ENCODE results near the gene INTS6L.
"Not testable (repeated sequence)": the region's sequence is repeated elsewhere in the genome, so short reads cannot be mapped to it uniquely, and the experiment has no call there.

INTS6L gene

DNA sequence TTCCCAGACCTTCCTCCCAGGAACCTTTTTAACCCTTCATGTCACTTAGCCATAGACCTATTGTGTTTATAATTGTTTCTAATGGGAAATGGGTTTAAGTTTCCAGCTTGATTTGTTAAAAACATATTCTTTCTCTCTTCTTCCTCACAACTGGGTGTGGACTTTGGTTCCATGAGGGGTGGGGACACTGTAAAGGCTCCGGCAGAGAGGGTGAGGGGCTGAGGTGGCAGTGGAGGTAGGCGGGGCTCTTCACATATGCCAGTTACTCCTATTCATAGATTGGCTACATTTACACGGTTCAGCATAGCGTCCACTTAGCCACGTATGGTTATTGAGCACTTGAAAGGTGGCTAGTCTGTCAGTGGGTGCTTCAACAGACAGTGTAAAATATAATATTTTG is 7.8 kb downstream of the INTS6L start:
- no peak for DNase-seq (ENCODE audit: low read depth)

DNA sequence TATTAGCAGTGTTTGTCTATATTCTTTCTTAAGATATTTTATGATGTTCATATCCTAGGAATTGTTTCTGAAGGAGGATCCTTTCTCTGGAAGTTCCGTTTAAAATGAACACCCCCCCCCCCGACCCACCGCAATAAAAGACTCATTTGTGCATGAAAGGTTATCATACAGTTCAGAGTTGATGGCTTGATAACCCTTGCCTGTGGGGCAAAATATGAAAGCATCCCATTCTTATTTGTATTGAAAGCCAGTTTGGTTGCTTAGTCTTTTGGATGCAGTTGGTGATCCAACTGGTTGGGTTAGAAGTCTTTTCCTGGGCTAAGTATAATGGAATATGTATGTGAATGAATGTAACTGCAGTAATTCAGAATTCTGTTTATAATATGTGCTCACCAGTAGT is 8.3 kb downstream of the INTS6L start:
- no peak for DNase-seq (ENCODE audit: low read depth)

DNA sequence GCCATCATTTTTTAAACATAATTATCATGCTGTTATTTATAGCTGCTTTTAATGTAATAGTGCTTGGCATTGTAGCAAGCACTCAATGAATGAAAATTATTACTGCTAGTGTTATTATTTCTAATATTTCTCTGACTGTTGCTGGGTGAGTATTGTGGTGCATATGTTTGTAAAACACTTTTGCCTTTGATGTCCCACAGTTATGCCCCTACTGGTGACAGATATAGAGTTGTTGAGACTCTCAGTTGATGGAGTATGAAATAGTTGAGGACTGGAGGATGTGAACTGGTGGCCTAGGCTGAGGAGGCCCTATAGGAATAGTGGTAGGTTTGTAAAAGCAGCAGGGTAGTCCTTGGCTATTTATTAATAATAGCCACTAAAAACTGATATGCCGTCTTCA is 9.6 kb downstream of the INTS6L start:
- no peak for DNase-seq (ENCODE audit: low read depth)

DNA sequence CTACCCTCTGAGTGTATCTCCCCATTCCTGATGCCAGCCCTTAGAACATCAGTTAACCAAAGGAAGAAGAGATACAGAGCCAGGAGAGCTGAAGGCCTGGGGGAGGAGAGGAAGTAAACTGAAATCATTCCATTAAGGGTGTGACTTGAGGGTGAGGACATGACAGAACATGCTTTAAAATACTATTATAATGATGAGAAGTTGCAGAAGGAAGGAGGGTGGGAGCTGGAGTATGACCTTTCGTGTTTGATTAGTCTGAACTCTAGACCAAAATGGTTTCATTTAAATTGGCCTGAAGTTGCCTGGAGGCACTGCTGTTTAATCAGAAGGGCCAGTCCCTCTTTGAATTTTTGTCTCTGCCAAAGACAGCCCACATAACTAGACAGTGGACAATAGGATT is 11.4 kb downstream of the INTS6L start:
- DNase-seq (ENCODE audit: low read depth) = no peak

DNA sequence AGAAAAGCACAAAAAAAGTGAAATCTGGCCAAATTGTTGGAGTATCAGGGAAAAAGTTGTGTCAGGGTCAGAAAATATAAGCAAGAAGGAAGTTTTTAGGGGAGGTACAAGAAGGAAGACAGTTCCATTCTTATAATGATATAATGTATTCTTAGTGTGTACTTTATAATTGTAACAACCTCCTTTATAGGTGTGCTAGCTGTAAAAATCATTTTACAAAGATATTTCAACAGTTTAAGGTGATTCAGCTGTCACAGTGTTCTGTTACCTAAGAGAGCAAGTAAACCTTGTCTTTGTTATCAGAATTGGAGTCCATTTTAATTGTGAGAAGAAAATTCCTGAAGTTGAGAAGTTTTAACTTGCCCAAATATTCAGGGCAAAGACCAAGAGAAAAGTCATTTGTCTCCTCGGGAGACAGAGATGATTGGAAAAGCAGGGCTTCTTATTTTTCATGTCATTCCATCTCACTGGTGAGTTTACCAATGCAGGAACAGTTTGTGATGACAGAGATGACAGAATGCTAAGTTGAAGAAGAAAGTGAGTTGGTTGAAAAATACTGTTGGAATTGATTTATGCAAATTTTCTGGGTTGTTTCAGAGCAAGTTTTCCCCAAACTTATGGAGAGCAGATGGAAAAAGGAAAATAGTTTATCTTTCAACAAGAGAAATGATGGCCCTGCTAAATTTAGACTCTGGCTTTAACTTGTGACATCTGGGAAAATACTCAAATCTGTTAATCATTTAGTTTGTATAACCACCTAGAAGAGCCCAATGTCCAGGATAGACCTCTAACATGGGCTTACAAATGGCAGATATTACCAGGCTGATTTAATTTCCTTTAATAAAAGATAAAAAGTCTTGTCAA is 14.8 kb downstream of the INTS6L start:
- no peak for DNase-seq (ENCODE audit: low read depth)

DNA sequence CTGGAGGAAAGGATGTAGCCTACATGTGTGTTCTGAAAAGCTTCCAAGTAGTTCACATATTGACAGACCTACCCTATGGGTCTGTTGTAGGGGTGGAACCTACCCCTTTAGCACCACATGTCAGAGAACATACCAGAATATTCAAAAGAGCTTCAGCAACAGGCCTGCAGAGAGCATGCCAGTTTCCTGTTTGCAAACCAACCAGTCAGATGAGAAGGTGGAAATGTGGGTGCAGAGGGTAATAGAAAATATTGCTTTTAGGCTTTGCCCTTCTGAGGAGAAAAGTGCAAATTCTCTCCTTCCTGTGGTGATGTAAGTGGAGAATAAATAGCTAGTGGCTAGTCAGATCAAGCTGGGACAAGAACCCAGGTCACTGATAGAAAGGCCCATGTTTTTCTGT is 16.4 kb downstream of the INTS6L start:
- no peak for DNase-seq (ENCODE audit: low read depth)

DNA sequence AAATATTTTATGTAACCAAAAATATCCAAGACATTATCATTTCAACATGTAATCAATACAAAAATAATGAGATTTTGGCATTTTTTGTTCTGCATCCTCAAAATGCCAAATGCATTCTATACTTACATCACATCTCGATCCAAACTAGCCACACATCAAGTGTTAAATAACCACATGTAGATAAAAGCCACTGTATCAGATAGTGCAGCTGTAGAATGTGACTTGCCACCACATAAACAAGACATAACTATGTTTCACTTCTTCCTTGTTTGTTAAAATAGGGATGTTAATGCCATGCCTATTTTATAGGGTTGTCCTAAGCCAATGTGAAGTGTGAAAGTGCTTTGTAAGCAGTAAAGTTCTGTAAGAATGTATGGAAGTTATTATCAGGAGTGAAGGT is 20.9 kb downstream of the INTS6L start:
- DNase-seq (ENCODE audit: low read depth) = no peak

DNA sequence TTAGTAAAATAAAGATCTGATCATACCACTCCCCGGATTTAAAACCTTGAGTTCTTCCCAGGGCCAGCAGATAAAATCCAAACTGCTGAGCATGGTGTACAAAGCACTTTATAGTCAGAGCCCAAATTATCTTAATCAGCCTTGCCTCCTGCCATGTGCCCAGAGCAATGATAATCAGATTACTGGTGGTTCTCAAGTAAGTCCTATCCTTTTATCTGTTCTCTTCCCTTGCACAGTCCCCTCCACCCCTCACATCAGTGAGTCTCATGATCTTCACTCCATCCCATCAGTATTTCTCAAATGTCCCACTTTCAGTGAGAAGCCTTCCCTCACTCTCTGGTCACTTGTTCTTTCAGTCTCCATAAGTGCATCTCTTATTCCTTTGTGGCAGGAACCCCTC is 22.7 kb downstream of the INTS6L start:
- DNase-seq (ENCODE audit: low read depth) = no peak

DNA sequence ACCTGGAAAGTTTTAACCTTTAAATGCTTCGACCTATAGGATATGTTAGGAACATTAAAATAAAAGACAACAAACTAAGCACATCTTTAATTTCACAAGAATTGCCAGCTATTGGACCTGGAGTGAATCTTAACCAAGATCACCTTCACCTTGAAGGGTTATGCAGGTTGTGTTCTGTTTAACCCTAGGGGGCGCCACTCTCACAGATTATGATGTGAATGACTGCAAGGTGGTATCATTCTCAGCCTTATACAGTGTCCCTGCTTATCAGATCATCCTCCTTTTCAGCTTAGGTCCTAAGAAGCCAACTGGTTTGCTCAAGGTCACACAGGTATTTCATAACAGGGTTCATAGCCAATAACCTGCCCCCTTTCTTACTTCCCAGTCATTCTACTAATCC is 23.5 kb downstream of the INTS6L start:
- DNase-seq (ENCODE audit: low read depth) = peak; percentile 9

DNA sequence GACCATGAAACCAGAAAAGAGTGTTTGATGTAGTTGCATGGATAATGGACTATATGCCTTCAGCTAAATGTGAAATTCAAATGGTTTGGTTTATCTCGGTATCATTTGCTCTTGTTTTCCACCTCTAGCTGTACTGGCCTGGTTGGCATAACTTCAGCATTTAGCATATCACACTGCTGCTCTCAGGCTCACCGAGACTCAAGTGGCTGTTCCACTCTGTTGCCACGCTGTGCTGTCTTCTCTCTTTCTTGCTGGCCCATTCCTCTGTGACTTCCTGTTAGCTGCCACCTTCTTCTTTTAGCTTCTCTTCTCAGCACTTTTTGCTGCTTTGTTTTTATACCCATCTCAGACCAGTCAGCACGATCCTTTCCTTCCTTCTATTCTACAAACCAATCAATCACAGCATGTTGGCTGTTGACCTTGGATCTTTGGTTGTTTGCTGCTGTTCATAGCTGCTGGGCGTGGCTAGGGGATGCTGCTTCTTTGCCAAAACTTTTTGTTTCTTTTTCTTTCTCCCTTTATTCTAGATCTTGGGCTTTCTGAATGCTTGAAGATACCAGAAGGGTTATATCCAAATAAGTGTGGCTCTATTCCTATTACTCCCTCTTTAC is 24.0 kb downstream of the INTS6L start:
- DNase-seq (ENCODE audit: low read depth) = no peak

DNA sequence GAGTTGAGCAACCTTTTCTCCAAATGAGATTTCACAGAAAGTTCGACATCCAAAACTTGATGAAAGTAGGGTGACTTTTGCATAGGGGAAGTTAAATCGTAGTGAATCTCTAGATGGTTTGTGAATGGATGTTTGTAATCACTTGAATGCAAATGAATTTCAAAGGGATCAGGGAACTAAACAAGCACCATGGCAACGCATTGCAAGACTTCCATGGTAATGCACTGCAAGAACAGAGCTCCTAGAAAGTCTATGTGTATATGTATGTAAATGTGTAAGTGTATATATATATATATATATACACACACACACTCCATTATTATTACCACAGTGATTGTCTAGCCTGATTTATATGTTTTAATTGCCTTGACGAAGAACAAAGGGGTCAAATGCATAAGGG is 27.3 kb downstream of the INTS6L start:
- no peak for DNase-seq (ENCODE audit: low read depth)

DNA sequence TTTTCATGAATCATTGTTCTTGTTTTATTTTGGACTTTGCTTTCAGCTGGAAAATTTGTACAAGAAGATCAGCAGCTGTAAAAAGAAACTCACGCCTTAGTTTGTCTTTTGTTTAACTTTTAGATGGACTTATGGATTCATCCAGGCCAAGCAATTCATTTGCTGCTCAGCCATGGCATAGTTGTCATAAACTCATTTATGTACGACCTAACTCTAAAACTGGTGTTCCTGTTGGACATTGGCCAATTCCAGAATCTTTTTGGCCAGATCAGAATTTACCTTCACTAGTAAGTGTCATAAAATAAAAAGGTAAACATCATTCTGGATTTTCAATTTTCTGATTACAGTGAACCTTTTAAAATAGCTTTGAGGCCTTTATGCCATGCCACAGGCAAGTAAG is 29.1 kb downstream of the INTS6L start:
- no peak for DNase-seq (ENCODE audit: low read depth)

DNA sequence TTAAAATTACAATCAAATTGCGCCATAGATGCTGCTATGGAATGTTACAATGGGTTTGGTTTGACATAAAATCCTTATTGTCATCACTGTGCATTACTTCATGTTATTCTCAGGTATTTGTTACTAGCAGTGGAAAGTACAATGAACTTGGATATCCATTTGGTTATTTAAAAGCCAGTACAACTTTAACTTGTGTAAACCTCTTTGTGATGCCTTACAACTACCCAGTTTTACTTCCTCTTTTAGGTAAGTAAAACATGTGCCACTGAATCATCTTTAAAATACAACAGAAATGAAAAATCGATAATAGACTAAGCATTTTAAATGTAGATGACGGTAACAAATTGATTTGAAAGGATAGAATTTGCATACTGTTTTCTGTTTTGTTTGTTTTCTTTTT is 35.6 kb downstream of the INTS6L start:
- DNase-seq (ENCODE audit: low read depth) = no peak

DNA sequence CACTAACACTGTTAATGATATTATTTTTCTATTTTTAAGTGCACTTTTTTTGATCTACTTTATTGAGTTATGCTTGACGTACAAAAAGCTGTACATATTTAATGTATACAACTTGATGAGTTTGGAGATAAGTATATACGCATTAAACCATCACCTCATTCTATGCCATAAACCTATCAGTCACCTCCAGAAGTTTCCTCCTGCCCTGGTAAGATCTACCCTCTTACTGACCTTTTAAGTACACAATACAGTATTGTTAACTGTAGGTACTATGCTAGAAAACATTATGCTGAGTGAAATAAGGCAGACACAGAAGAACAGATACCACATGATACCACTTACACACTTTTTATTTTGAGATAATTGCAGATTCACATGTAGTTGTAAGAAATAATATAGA is 36.9 kb downstream of the INTS6L start:
- DNase-seq (ENCODE audit: low read depth) = no peak

DNA sequence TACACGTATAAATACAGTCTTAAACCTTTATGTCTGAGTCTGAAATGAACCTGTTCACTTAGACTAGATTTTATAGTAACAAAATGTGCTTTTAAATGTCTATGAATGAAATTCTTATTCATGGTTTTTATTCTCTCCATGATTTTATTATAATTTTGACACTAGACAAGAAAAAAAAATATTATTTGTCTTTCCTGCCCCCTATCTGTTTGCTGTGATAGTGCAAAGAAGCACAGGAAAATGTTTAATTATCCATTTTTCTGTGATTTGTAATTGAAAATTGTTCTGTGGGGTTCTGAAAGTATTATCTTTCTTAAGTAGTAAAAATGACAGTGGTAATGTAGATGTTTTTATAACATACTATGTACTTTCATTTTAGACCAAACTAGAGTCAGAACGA is 52.0 kb downstream of the INTS6L start:
- DNase-seq (ENCODE audit: low read depth) = no peak

DNA sequence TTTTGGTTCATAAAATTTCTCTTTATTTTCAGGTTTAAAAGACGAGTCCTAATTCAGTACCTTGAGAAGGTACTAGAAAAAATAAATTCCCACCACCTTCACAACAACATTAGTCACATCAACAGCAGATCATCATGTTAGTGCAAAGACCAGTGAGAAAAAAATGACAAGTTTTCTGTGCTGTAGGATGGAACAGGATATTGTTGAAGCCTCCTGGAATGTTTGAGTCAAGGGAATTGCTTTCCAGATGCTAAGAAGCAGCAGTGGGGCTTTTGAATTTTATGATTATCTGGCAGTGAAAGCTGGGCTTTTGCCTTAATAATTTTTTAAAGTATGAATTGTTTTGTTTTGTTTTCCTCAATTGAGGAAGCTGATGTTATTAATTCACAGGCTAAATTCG is 61.0 kb downstream of the INTS6L start:
- no peak for DNase-seq (ENCODE audit: low read depth)

DNA sequence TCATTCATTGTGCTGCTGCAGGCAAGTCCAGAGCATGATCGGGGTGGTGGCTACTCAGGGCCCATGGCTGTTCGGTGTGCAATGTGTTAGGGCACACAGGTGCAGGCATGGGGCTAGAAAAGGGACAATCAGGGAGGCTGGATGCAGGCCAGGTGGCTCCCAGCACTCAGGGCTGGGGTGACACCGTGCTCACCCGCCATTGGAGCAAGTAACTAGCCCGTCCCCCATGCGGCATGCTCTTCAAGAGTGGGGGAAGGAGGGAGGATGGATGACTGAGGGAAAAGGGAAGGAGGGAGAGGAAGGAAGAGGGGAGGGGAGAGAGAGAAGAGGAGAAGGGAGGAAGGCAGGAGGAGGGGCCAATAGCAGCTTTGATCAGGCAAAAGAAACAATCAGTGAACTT is 64.7 kb downstream of the INTS6L start:
- no peak for DNase-seq (ENCODE audit: low read depth)

DNA sequence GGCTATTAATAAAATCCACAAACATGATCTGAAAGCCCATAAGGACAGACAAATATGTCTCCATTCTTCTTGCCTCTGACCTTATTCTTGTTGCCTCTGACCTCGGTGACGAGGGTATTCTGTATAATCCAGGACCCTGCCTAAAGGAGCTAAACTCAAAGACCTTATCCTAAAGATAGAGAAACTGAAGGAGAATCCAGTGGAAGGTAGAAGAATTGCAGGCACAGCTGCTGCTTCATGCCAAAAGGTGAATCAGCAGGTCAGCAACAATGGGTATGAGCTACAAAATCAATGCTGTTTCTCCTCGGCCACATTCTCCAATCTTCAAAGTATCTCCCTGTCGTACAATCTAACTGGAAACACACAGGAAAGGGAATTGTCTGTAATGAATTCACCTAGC is 71.4 kb downstream of the INTS6L start:
- DNase-seq (ENCODE audit: low read depth) = no peak

DNA sequence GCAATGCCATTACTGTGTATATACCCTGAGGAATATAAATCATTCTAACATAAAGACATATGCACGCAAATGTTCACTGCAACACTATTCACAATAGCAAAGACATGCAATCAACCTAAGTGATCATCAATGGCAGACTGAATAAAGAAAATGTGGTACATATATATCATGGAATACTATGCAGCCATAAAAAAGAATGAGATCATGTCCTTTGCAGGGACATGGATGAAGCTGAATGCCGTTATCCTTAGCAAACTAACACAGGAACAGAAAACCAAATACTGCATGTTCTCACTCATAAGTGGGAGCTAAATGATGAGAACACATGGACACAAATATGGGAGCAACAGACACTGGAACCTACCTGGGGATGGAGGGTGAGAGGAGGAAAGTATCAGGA is 73.6 kb downstream of the INTS6L start:
- DNase-seq (ENCODE audit: low read depth) = not testable (repeated sequence)

DNA sequence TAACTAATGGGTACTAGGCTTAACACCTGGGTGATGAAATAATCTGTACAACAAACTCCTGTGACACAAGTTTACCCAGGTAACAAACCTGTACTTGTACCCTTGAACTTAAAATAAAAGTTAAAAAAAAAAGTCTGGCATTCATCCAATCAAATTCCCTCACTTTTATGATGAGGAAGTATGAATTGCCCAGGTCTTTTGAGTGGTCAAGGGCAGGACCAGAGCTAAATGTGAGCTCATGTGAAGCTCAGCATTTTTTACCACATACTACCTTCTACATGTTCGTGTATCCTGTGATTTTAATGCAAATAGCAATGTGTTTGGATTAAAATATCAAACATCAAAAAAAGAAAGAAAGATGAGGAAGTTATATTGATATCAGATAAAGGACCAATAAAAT is 74.0 kb downstream of the INTS6L start:
- not testable (repeated sequence) for DNase-seq (ENCODE audit: low read depth)

DNA sequence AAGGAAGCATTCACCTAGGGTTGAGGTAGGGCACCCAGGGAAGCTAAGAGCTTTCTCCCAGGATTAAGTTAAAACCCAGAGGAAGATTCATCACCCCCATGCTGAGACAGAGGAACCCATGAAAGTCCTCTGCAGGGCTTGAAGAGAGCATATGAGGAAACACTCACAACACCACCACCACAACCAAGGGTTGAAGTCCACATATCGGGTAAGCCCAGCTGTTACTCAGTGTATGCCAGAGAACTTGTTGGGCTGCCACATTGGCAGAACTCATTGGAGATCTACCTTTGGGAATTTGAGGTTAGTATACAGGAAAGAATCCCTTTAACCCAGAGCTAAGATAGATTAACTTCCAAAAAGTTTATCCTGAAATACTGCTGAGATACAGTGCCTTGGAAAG is 75.1 kb downstream of the INTS6L start:
- no peak for DNase-seq (ENCODE audit: low read depth)

DNA sequence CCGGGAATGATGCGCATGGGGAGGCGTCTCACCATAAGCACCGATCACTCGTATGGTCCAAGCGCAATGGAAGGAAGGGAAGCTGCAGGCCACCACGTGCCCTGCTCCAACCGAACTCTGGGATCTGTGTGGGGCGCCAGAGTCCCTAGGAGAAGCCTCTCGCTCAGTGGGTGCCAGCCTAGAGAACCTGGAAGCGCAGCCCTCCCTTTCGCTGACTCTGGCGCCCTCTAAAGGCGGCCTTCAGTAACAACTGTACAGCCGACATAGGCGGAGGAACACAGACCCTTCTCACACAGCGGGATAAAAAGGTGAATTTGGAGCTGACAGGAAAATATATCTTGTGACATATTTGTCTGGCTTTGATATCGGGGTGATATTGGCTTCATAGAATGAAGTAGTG is 76.0 kb downstream of the INTS6L start:
- DNase-seq (ENCODE audit: low read depth) = peak; percentile 28

DNA sequence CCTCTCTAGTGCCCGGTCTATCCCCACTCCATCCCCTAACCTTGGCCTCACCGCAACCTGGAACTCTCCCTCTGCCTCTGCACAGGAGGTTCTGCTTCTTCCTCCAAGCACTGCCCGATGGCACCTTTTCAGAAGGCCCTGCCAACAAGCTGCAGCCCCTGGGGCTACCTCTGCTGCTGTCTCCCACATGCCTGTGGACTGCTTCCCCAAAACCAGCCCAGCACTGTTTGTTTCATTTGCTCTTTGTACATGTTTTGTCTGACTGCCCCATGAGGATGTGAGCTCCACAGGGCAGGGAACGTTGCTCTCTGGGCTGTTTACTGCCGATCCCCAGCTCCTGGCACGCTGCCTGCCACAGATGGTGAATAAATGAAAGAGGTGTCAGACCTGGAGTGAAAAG is 85.4 kb downstream of the INTS6L start:
- no peak for DNase-seq (ENCODE audit: low read depth)
